Esophagus muscularis mucosa (tissue), 3 donors: ENCODE measurements around the gene PHACTR1.

Experiments used
- POLR2A ChIP-seq: fragments of 450-650 bp; IDR thresholded peaks from one replicate; pipeline ENCODE4 v1.6.1; 2017; ENCODE audit warnings: antibody characterized with exemption, moderate library complexity, mild to moderate bottlenecking, low read depth
- POLR2AphosphoS5 ChIP-seq, 2 donors: sonication (generic); formaldehyde crosslinking; IDR thresholded peaks; one replicate each; pipeline ENCODE4 v1.6.1; 2017; ENCODE audit warnings: antibody characterized with exemption in 2 of 2
- TF ChIP-seq, protein P1 (sequence below), 3 experiments: fragments of 200-600 bp in 2 of 3; fragments of 450-650 bp in 1 of 3; sonication (generic) in 2 of 3; IDR thresholded peaks; one replicate each; pipeline ENCODE4 v1.5.1; 2017 to 2019; ENCODE audit warnings: antibody characterized with exemption in 3 of 3, mild to moderate bottlenecking in 2 of 3, moderate library complexity in 1 of 3

- TF ChIP-seq POLR2AphosphoS5 (IDR thresholded peaks at IDR 0.05) (no peak), POLR2A (no peak)
- TF ChIP-seq, protein P1, sequence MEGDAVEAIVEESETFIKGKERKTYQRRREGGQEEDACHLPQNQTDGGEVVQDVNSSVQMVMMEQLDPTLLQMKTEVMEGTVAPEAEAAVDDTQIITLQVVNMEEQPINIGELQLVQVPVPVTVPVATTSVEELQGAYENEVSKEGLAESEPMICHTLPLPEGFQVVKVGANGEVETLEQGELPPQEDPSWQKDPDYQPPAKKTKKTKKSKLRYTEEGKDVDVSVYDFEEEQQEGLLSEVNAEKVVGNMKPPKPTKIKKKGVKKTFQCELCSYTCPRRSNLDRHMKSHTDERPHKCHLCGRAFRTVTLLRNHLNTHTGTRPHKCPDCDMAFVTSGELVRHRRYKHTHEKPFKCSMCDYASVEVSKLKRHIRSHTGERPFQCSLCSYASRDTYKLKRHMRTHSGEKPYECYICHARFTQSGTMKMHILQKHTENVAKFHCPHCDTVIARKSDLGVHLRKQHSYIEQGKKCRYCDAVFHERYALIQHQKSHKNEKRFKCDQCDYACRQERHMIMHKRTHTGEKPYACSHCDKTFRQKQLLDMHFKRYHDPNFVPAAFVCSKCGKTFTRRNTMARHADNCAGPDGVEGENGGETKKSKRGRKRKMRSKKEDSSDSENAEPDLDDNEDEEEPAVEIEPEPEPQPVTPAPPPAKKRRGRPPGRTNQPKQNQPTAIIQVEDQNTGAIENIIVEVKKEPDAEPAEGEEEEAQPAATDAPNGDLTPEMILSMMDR (IDR thresholded peaks at IDR 0.05): no peak
Observed at GRCh38 chr6:13007744-13008143, 291.2 kb downstream of the PHACTR1 start.
